Neural cell (in vitro differentiated cells): ENCODE results near the gene AEBP2.

Source experiments
- EZH2 ChIP-seq: fragments of 200-600, 300-800 bp; shearing (Covaris generic), sonication (generic); IDR thresholded peaks from 2 replicates; pipeline ENCODE4 v1.6.1; 2014; ENCODE audit warnings: antibody characterized with exemption, low read length, borderline replicate concordance, mild to moderate bottlenecking; ENCODE audit not compliant: insufficient read depth, poor library complexity, severe bottlenecking
- TF ChIP-seq, protein P1 (sequence below): fragments of 450-650 bp; IDR thresholded peaks from 2 replicates; pipeline ENCODE4 v1.5.1; 2014; ENCODE audit warnings: antibody characterized with exemption, mild to moderate bottlenecking, moderate library complexity; ENCODE audit not compliant: poor library complexity, severe bottlenecking
- TF ChIP-seq, protein P2 (sequence below): IDR thresholded peaks from 2 replicates; pipeline ENCODE4 v1.6.1; 2012; ENCODE audit warnings: borderline replicate concordance

DNA sequence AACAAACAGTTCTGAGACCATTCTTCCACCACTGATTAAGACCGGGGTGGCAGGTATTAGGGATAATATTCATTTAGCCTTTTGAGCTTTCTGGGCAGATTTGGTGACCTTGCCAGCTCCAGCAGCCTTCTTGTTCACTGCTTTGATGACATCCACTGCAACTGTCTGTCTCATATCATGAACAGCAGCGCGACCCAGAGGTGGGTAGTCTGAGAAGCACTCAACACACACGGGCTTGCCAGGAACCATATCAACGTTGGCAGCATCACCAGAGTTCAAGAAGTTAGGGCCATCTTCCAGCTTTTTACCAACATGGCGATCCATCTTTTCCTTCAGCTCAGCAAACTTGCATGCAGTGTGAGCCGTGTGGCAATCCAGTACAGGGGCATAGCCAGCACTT, 16.9 kb downstream of the AEBP2 start:
- TF ChIP-seq EZH2 = no peak
- TF ChIP-seq, protein P1, sequence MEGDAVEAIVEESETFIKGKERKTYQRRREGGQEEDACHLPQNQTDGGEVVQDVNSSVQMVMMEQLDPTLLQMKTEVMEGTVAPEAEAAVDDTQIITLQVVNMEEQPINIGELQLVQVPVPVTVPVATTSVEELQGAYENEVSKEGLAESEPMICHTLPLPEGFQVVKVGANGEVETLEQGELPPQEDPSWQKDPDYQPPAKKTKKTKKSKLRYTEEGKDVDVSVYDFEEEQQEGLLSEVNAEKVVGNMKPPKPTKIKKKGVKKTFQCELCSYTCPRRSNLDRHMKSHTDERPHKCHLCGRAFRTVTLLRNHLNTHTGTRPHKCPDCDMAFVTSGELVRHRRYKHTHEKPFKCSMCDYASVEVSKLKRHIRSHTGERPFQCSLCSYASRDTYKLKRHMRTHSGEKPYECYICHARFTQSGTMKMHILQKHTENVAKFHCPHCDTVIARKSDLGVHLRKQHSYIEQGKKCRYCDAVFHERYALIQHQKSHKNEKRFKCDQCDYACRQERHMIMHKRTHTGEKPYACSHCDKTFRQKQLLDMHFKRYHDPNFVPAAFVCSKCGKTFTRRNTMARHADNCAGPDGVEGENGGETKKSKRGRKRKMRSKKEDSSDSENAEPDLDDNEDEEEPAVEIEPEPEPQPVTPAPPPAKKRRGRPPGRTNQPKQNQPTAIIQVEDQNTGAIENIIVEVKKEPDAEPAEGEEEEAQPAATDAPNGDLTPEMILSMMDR = no peak
- TF ChIP-seq, protein P2, sequence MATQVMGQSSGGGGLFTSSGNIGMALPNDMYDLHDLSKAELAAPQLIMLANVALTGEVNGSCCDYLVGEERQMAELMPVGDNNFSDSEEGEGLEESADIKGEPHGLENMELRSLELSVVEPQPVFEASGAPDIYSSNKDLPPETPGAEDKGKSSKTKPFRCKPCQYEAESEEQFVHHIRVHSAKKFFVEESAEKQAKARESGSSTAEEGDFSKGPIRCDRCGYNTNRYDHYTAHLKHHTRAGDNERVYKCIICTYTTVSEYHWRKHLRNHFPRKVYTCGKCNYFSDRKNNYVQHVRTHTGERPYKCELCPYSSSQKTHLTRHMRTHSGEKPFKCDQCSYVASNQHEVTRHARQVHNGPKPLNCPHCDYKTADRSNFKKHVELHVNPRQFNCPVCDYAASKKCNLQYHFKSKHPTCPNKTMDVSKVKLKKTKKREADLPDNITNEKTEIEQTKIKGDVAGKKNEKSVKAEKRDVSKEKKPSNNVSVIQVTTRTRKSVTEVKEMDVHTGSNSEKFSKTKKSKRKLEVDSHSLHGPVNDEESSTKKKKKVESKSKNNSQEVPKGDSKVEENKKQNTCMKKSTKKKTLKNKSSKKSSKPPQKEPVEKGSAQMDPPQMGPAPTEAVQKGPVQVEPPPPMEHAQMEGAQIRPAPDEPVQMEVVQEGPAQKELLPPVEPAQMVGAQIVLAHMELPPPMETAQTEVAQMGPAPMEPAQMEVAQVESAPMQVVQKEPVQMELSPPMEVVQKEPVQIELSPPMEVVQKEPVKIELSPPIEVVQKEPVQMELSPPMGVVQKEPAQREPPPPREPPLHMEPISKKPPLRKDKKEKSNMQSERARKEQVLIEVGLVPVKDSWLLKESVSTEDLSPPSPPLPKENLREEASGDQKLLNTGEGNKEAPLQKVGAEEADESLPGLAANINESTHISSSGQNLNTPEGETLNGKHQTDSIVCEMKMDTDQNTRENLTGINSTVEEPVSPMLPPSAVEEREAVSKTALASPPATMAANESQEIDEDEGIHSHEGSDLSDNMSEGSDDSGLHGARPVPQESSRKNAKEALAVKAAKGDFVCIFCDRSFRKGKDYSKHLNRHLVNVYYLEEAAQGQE = no peak
